IPS DF 4.7 (cell line): Measurements from ENCODE around the gene NEMP2.

ENCODE experiments used
- DNase-seq: peaks from one replicate; pipeline ENCODE4 v3.0.0-alpha.2; 2013; ENCODE audit warnings: low spot score; ENCODE audit errors: extremely low read depth

The NEMP2 gene

DNA sequence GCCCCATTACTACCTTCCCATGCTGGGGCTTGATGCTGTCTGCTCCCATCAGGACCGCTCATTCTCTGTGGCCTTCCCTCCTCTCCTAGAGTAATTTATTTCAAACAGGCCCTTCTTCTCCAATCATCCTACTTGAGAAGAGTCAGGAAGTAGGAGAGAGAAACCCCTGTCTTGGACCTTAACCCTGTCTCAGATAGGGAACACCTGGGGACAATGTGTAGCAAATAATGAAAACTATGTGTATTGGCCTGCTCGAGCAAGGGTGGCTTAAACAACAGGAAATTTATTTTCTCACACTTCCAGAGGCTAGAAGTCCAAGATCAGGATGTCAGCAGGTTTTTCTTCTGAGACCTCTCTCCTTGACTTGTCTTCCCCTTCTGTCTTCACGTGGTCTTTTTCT lies 26.6 kb upstream of the NEMP2 start:
- DNase-seq, result no peak

- DNase-seq, result no peak
Observed at GRCh38 chr2:190554357-190555006, 20.0 kb upstream of the NEMP2 start.

GRCh38 chr2:190553254-190553653 lies 18.7 kb upstream of the NEMP2 start:
- no peak for DNase-seq

DNA sequence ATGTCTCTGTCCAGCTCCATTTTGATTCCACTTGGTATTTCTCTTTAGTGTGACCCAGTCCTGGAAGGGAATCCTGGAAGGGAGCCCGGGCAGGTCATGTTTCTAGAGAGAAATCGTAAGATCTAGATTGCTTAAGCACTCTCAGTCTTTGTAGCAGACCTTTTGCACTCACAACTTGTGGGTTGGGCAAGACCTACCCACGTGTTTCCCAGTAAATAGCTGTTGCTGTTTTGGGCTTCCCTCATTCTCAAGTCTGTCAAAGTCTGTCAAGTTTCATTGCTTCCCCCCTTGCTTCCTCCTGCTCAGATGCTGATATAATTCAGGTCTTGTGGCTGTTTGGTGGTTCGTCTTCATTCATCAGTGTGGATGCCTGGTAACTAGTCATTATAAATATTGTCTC lies 17.4 kb upstream of the NEMP2 start:
- DNase-seq, result no peak

DNA sequence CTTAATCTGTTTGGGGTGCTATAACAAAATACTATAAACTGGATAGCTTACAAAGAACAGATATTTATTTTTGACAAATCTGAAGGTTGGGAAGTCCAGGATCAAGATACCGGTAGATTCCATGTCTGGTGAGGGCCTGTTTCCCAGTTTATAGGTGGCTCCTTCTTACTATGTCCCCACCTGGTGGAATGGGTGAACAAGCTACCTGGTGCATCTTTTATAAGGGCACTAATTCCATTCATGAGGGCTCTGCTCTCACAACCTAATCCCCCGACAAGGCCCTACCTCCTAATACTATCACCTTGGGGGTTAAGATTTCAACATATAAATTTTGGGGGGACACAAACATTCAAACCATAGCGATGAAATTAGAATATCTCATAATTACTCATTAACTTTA lies 15.6 kb upstream of the NEMP2 start:
- DNase-seq, result no peak

DNA sequence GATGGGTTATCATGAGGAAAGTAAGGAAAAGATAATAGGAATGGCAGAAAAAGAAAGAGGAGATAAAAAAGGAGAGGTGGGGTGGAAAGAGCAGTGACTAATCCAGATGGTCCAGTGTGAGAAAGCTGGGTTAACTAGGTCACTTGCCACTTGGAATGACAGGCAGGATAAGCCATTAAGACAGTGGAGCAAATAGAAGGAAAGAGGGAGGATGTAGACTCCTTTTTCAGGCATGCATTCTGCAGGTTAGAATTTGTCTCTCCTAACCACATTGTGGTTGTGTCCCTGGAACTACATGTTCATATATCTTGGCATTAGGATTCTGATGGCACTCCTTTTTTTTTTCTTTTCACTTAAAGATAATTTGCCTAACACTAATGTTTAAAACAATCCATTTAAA lies 13.4 kb upstream of the NEMP2 start:
- no peak for DNase-seq

GRCh38 chr2:190546734-190547133 lies 12.2 kb upstream of the NEMP2 start:
- no peak for DNase-seq

- DNase-seq, result no peak
Observed at GRCh38 chr2:190545555-190546385, 11.2 kb upstream of the NEMP2 start.

GRCh38 chr2:190545093-190545492 lies 10.6 kb upstream of the NEMP2 start:
- no peak for DNase-seq

- DNase-seq, result no peak
Observed at GRCh38 chr2:190540048-190540447, 5.5 kb upstream of the NEMP2 start.

DNA sequence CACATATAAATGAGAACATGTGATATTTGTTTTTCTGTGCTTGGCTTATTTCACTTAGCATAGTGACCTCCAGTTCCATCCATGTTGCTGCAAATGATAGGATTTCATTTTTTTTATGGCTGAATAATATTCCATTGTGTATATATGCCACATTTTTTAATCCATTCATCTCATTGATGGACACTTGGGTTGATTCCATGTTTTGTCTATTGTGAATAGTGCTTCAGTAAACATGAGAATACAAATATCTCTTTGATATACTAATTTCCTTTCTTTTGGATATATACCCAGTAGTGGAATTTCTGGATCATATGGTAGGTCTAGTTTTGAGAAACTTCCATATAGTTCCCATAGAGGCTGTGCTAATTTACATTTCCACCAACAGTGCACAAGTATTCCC lies 3.7 kb upstream of the NEMP2 start:
- no peak for DNase-seq

DNA sequence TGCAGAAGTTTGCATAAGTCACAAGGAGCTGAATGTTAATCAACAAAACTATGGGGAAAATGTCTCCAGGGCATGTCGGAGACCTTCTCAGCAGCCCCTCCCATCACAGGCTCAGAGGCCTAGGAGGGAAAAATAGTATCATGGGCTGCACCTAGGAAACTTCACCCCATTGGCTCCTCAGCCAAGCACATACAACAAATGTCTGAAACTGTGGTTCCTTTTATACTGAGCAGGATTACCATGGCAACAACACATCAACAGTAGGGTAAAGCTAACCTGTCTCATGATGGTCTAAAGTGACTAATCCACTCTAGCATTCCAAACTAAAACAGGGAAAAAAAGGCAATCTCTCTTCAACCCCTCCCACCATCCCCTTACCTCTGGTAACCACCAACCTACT lies 3.2 kb upstream of the NEMP2 start:
- DNase-seq, result no peak

- DNase-seq, result no peak
Observed at GRCh38 chr2:190535586-190535985, 1.1 kb upstream of the NEMP2 start.

DNA sequence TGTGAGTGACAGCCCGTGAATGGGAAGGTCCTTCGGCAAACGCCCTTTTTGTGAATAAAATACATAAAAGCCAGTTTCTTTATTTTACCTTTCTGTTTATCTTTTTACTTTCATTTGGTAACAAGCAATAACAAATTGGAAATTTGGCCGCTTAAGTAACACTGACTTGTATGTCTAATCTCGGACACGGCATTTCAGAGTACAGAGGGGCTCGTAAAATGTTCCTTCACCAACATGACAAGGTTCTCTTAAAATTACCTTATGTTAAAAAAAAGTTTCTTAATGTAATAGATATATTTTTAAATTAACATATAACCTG lies 558 bp upstream of the NEMP2 start:
- DNase-seq, result no peak

DNA sequence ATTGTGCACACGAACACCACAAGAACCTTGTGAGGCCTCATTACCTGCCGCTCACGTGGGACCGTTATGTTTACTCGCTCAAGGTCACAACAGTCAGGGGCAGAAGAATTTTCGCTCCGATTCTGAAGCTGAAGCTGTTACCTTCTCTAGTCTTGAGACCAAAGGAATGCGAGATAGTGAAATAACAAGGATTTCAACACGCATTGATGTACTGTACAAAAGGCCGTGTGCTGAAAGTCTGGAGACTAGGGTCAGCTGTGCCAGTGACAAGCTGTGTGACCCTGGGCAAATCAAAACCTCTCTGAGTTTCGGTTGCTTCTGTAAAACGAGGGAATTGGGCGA lies 583 bp downstream of the NEMP2 start:
- no peak for DNase-seq

DNA sequence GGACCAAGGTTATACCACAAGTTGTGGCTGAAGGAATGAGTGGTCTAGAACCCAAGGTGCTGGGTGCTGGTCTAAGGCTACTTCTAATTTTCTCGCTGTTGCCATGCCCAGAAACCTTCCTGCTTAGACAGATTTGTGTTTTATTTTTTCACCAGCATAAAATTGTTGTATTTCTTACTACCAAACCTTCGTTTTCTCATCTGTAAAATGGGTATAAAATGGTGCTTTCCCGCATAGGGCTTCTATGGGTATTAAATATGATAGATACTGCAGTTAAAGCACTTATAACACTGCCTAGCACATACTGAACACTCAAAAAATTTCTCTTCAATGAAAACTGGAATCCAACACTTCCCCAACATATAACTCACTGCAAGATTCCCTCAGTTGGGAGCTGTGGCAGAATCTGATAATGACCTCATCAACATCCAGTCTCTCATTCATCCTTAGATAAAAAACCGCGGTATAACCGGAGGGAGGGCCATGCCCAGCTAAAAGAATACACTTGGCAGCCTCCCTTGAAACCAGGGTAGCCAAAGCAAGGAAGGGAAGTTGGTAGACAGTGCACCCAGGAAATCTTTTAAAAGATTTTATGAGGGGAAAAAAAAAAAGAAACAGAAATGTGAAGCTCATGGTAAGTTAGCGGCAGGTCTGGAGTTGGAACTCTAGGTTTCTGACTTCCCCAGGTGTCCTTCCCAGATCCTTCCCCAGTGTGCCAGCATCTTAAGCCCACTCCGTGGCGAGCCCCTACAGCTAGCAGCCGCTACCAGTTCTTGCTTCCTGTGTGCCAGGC lies 1.2 kb downstream of the NEMP2 start:
- no peak for DNase-seq

- no peak for DNase-seq
Observed at GRCh38 chr2:190532581-190532980, 1.9 kb downstream of the NEMP2 start.

GRCh38 chr2:190530248-190530900 lies 4.1 kb downstream of the NEMP2 start:
- no peak for DNase-seq

- DNase-seq, result no peak
Observed at GRCh38 chr2:190529486-190530247, 4.9 kb downstream of the NEMP2 start.

GRCh38 chr2:190528521-190529001 lies 6.0 kb downstream of the NEMP2 start:
- no peak for DNase-seq

GRCh38 chr2:190527918-190528317 lies 6.6 kb downstream of the NEMP2 start:
- DNase-seq, result no peak
